Fibroblast of mammary gland (primary cell): ENCODE measurements around the gene BCAM.

Experiments used
- DNase-seq: peaks from one replicate; pipeline ENCODE4 v3.0.0-alpha.2; 2010; ENCODE audit warnings: low read depth
- H3K4me3 ChIP-seq: 2 replicates; pipeline ENCODE4 v1.5.1; 2011; ENCODE audit warnings: low read depth, mild to moderate bottlenecking, low read length, moderate library complexity; ENCODE audit not compliant: control insufficient read depth
- TF ChIP-seq, protein P1 (sequence below): conservative IDR thresholded peaks from 2 replicates; pipeline ENCODE4 v1.5.1; 2011; ENCODE audit warnings: low read depth, low read length, inconsistent platforms; ENCODE audit not compliant: control insufficient read depth, insufficient read depth

Gene BCAM, protein sequence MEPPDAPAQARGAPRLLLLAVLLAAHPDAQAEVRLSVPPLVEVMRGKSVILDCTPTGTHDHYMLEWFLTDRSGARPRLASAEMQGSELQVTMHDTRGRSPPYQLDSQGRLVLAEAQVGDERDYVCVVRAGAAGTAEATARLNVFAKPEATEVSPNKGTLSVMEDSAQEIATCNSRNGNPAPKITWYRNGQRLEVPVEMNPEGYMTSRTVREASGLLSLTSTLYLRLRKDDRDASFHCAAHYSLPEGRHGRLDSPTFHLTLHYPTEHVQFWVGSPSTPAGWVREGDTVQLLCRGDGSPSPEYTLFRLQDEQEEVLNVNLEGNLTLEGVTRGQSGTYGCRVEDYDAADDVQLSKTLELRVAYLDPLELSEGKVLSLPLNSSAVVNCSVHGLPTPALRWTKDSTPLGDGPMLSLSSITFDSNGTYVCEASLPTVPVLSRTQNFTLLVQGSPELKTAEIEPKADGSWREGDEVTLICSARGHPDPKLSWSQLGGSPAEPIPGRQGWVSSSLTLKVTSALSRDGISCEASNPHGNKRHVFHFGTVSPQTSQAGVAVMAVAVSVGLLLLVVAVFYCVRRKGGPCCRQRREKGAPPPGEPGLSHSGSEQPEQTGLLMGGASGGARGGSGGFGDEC

DNA sequence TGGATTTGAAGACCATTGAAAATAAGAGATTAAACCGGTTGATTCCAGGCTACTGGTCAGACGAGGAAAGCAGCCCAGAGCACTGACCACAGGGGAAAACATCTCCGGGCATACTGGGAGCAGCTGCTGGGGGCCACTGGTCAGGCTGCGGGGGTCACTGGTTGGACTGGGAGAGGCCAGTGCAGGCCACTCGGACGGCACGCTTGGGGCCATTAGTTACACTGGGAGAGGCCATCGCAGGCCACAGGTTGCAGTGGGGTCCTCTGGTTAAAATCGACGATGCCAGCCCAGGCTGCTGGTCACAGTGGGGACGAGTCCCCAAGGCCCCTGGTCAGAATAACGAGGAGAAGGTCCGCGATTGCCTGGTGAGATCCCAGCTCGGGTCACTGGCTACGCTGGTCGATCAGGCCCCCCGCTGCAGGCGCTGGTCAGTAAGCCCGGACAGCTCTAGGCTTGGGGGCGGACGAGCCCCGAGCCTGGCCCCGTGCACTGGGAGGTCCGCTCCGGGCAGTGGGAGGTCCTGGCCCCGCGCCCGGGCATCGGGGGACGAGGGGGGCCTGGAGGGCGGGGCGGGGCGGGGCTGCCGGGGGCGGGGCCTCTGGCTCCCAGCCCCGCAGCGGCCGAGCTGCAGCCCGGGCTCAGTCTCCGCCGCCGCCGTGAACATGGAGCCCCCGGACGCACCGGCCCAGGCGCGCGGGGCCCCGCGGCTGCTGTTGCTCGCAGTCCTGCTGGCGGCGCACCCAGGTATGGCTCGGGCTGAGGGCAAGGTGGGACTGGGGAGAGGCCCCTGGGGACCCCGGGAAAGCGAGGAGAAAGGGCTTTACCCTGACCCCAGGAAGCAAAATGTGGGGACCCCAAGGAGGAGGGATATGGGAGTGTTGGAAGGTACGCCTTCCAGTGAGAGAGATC lies at the start of gene BCAM:
Gene BCAM, plus strand, starts transcription at position 641 of the 909 bp plus-strand sequence. Its CDS starts 22 bp downstream, at position 663.
- DNase-seq = peak; percentile 50

GRCh38 chr19:44762038-44762437 lies 46.9 kb upstream of the BCAM start:
- TF ChIP-seq, protein P1, sequence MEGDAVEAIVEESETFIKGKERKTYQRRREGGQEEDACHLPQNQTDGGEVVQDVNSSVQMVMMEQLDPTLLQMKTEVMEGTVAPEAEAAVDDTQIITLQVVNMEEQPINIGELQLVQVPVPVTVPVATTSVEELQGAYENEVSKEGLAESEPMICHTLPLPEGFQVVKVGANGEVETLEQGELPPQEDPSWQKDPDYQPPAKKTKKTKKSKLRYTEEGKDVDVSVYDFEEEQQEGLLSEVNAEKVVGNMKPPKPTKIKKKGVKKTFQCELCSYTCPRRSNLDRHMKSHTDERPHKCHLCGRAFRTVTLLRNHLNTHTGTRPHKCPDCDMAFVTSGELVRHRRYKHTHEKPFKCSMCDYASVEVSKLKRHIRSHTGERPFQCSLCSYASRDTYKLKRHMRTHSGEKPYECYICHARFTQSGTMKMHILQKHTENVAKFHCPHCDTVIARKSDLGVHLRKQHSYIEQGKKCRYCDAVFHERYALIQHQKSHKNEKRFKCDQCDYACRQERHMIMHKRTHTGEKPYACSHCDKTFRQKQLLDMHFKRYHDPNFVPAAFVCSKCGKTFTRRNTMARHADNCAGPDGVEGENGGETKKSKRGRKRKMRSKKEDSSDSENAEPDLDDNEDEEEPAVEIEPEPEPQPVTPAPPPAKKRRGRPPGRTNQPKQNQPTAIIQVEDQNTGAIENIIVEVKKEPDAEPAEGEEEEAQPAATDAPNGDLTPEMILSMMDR = no peak
- no peak overlapping the region for H3K4me3 ChIP-seq
- no peak for DNase-seq

More for the DNA sequence above, at the start of gene BCAM:
- peak within 1 kb of the TSS; percentile 46 for H3K4me3 ChIP-seq
- TF ChIP-seq, protein P1 = no peak

GRCh38 chr19:44765033-44765948 lies 43.6 kb upstream of the BCAM start:
- peak; percentile 43 for DNase-seq
- TF ChIP-seq, protein P1 = no peak
- no peak overlapping the region for H3K4me3 ChIP-seq

DNA sequence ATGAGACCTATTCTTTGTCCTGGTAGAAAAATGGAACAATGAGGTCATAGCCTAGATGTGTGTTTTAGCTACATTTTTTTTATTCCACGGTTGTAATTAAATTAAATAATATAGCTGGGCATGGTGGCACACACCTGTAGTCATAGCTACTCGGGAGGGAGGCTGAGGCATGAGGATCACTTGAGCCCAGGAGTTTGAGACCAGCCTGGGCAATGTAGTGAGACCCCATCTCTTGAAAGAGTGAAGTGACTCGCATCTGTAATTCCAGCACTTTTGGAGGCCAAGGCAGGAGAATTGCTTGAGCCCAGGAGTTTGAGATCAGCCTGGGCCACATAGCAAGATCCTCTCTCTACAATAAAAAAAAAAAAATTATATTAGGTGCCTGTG lies 43.0 kb upstream of the BCAM start:
- TF ChIP-seq, protein P1 = no peak
- H3K4me3 ChIP-seq = no peak overlapping the region
- DNase-seq = no peak

GRCh38 chr19:44767295-44768180 lies 41.4 kb upstream of the BCAM start:
- H3K4me3 ChIP-seq = no peak overlapping the region
- no peak for DNase-seq
- TF ChIP-seq, protein P1 = no peak
